B cell (primary cell): ENCODE results near the gene FTO.

Source experiments
- CTCF ChIP-seq: fragments of 200-600 bp; IDR thresholded peaks from one replicate; pipeline ENCODE4 v1.8.0; 2022; ENCODE audit warnings: antibody characterized with exemption, mild to moderate bottlenecking
- EZH2 ChIP-seq: IDR thresholded peaks from 2 replicates; pipeline ENCODE4 v1.6.1; 2012; ENCODE audit warnings: borderline replicate concordance, low read depth, mild to moderate bottlenecking, moderate library complexity, low read length; ENCODE audit not compliant: insufficient read depth, poor library complexity, severe bottlenecking

- no peak for TF ChIP-seq CTCF
- TF ChIP-seq EZH2, result no peak
These were observed 54.1 kb downstream of the FTO start for GRCh38 chr16:53757971-53758609.
